GM19397 (cell line): ENCODE results near the gene PCDHB10.
"Not testable (repeated sequence)": the region's sequence is repeated elsewhere in the genome, so short reads cannot be mapped to it uniquely, and the experiment has no call there.

Experiments
- ATAC-seq: cut with Tn5 transposase; IDR thresholded peaks from one replicate; pipeline ENCODE4 v1.9.1; 2021; ENCODE audit warnings: mild to moderate bottlenecking, moderate library complexity; ENCODE audit not compliant: unreplicated experiment

PCDHB10 gene

GRCh38 chr5:141192110-141192725 is at the start of gene PCDHB10:
TSS of gene PCDHB10 (plus strand) at chr5:141192353. CDS start at chr5:141192553, 200 bp downstream.
- no peak for ATAC-seq

- no peak for ATAC-seq
Observed at GRCh38 chr5:141149812-141150211, 42.3 kb upstream of the PCDHB10 start, which contains the start of gene PCDHB6. TSS of gene PCDHB6 (plus strand) at chr5:141150057. CDS start at chr5:141150258, 201 bp downstream.

GRCh38 chr5:141150224-141150992 is 41.7 kb upstream of the PCDHB10 start:
- ATAC-seq = no peak

- no peak for ATAC-seq
Observed at GRCh38 chr5:141150993-141151325, 41.2 kb upstream of the PCDHB10 start.

GRCh38 chr5:141151632-141152031 is 40.5 kb upstream of the PCDHB10 start:
- not testable (repeated sequence) for ATAC-seq

GRCh38 chr5:141152096-141152495 is 40.1 kb upstream of the PCDHB10 start:
- ATAC-seq = not testable (repeated sequence)

GRCh38 chr5:141155540-141156374 is 36.4 kb upstream of the PCDHB10 start:
- ATAC-seq = no peak

- not testable (repeated sequence) for ATAC-seq
Observed at GRCh38 chr5:141157356-141157755, 34.8 kb upstream of the PCDHB10 start.

GRCh38 chr5:141157901-141158300 is 34.3 kb upstream of the PCDHB10 start:
- not testable (repeated sequence) for ATAC-seq

- ATAC-seq = no peak
Observed at GRCh38 chr5:141172381-141173204, 19.6 kb upstream of the PCDHB10 start, which contains the start of gene PCDHB7. TSS of gene PCDHB7 (plus strand) at chr5:141172644. CDS start at chr5:141172836, 192 bp downstream.

GRCh38 chr5:141174291-141175104 is 17.7 kb upstream of the PCDHB10 start:
- not testable (repeated sequence) for ATAC-seq

GRCh38 chr5:141175933-141176332 is 16.2 kb upstream of the PCDHB10 start:
- ATAC-seq = no peak

- ATAC-seq = not testable (repeated sequence)
Observed at GRCh38 chr5:141177577-141178191, 14.5 kb upstream of the PCDHB10 start, which contains the start of gene PCDHB8. TSS of gene PCDHB8 (plus strand) at chr5:141177790. CDS start at chr5:141178035, 245 bp downstream.

GRCh38 chr5:141179371-141179770 is 12.8 kb upstream of the PCDHB10 start:
- not testable (repeated sequence) for ATAC-seq

GRCh38 chr5:141179876-141180275 is 12.3 kb upstream of the PCDHB10 start:
- ATAC-seq = not testable (repeated sequence)

- ATAC-seq = no peak
Observed at GRCh38 chr5:141180313-141180712, 11.8 kb upstream of the PCDHB10 start.

- ATAC-seq = no peak
Observed at GRCh38 chr5:141182248-141182647, 9.9 kb upstream of the PCDHB10 start, which contains the start of gene PCDHB16. TSS of gene PCDHB16 (plus strand) at chr5:141182387. CDS start at chr5:141182560, 173 bp downstream.

GRCh38 chr5:141184117-141184855 is 7.9 kb upstream of the PCDHB10 start:
- not testable (repeated sequence) for ATAC-seq
